NOMO-1 (cell line): ENCODE data around the gene ZBTB14.
A peak's percentile ranks its signal among the peaks of the same experiment; 100 is the strongest.

Source experiments
- DNase-seq, 2 experiments: peaks; one replicate each; lab custom pipeline; 2025; ENCODE audit not compliant: unreplicated experiment in 2 of 2; lab: John Stamatoyannopoulos, UW

ZBTB14 gene

DNA sequence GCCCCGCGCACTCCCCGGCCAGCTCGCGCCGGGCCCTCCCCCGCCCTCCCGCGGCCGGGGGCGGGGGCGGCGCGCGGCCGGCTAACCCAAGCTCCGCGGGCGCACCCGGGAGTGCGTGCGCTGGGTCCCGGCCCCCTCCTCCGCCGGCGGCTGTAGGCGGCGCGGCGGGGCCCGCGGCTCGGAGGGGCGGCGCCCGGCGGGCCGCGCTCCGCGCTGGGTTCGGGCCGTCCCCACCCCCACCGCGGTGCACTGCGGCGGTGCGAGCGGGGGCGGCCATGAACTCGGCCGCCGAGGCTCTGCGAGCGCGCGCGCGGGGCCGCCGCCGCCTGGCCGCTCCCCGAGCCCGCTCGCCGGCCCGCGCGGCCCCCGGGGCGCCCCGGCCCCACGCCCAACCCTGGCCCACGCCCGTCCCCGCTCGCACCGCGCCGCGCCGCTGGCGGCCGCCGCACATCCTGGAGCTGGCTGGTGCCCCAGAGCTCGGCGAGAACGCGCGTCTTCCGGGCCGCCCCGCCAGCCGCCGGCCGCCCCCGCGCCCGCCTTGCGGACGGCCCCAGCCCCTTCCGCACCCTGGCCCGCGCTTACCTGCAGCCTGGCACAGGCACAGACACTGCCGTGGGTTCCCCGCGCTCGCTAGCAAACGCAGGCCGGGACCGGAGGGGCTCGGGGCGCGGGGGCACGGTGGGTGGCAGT, at the start of gene ZBTB14:
Gene ZBTB14, minus strand, starts transcription at position 496 of the 690 bp plus-strand sequence. CDS start 2,480 bp downstream, outside the sequence.
- DNase-seq = peak in 1 of 2 experiments; percentile 46

DNA sequence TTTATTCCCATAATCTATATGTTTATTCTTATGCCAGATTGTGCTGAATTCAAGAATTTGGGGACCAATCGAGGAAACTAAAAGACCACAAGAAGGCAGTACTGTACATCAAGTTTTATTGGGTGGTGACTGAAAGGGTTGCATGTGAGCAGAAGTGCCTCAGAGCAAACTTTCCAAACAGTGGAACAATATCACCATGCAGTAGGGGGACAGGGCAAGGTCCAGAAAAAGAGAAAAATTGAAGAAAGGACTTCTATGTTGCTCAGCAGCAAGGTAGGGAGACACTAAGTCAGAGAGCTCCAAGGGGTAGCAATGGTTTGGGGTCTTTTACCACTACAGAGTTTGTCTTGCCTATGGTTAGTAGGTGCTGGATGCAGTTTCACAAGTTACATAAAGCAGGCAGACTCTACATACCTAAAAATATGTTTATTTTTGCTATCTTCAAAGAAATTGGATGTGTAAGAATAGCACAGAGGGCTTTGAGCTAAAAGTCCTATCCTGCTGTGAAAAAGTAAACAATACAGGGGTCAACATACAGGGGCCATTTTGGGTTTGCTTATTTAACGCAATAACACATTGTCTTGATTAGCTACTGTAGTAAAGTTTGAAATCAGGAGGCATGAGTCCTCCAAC, 43.8 kb upstream of the ZBTB14 start:
- no peak for DNase-seq

DNA sequence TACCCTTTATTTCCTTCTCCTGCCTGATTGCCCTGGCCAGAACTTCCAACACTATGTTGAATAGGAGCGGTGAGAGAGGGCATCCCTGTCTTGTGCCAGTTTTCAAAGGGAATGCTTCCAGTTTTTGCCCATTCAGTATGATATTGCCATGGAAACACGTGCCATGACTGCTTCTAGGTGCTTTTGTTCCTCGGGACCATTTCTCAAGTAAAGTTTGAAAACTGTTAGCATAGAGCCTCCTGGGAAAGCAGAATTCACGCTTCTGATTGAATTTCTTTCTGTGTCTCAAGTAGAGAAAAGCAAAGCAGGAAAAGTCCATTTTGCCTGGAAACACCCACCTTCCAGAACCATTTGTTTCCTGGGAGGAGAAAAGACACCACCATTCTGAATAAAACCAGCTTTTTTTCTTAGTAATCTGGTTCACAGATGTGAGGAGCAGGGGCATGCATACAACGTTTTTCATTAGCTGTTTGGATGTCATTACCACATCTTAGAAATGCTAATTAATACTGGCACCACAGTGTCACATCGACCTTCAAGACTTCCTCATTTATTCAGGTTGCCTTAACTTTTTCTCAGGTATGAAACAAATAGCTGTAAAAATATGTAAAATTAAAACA, 39.0 kb upstream of the ZBTB14 start:
- no peak for DNase-seq

- no peak for DNase-seq
Observed at GRCh38 chr18:5318061-5318700, 22.7 kb upstream of the ZBTB14 start.

DNA sequence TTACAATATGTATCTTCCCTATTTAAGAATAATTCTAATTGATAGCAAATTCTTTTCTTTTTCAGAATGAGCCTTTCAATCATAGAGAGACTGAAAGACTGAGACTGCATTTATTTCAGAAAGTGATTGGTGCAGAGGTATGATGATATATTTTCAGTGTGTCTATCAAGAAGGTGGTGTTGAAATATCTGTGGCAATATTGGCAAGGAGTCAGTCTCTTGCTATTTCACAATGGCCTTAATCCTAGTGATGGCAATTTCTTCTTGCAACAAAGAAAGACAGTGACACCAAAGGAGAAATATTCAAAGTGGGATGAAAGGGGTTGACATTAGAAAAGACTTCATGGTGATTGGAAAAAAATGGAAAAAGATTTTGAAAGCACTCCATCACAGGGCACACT, 21.7 kb upstream of the ZBTB14 start:
- DNase-seq = peak; percentile 42 to 73

DNA sequence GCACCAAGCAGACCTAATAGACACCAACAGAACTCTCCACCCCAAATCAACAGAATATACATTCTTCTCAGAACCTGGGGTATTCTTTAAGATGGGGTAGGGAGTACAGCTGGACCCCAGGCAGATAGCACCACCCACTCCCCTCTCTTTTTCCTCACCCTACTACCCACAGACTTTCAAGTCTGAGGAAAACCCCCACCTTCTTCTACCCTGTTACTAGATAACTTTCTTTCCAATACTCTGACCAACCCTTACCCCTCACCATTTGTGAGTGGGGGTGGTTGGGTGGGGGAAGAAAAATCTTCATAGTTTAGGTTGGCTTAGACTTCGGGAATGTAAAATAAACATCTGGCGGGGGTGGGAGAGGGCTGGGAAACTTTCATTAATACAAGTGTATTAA, 20.3 kb upstream of the ZBTB14 start:
- no peak for DNase-seq

DNA sequence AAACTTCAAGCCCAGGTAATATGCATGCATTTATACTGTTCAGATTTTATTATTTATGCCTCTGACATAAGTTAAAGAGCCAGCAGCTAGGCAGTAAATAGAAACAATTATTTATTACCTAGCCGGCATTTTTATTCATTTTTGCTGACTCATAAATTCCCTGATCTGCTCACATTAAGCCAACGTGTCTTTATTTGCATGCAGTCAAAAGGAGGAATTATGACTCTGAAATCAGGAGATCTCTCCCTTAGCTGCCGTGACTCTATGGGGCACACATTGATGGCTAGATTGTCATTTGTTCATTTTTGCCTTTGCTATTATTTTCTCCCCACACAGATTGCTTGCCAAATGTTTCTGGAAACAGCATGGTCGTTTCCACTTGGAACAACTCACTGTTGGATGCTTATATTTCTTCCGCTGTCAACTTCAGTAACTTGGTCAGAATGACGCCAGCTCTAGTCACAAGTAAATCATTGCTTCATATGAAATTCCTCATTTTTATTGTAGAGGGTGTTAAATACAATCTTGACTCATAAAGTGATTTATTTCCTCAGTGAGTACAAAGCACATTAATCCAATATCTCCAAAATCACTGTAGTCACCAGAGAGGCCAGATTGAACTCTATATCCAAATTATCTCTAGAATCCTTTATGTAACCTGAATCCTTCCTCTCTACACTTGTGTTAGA, 15.9 kb upstream of the ZBTB14 start:
- no peak for DNase-seq

- DNase-seq = peak; percentile 76 to 90
Observed at GRCh38 chr18:5309888-5310470, 14.5 kb upstream of the ZBTB14 start.

- no peak for DNase-seq
Observed at GRCh38 chr18:5305835-5306234, 10.3 kb upstream of the ZBTB14 start.

DNA sequence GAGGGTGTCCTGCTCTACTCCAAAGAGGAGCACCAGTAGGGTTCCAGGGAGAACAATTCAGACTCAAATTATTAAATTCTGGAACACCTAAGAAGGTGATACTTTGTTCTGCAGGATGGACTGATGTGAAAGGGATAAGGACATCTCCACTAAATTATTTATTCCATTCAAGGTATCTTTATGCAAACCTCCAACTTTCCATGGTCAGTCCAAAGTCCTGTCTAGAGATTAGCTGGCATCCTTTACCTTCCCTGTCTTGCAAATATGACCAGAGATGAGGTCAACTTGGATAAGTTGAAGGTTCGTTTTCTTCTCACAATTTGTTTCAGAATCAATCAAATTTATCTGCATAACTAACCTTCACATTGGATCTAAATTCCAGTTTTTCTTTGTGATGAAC, 8.7 kb upstream of the ZBTB14 start:
- no peak for DNase-seq

DNA sequence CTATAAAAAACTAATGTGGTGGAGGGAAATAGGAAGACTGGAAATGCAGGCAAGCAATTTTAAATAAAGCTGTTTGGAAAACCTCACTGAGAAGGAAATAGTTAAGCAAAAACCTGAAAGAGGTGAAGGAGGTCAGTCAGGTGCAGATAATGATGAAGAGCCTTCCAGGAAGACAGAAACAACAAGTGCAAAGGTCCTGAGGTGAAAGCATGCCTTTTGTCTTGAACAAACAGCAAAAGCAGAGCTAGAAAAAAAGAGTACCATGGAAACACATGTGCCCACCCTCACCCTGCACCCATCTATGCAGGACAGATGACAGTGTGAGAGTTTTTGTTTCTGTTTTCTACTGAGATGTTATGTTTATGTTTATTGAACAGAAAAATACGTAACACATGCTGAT, 8.1 kb upstream of the ZBTB14 start:
- no peak for DNase-seq

DNA sequence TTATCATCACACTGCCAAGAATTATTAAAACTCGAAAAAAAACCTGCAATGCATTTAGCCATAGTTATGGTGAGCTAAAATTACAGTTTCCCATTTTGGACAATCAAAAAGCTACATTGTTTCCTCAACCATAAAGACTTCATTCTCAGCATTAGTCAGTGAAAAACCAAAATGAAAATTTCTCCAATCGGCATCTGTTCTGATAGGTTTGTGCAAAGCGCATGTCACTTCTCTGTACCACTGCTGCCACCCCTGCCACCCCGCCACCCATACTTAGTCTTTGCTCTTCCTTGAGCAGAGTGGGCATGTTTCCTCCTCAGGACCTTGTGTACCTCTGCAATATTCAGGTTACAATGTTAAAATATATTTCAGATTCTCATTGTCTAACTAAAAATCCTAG, 7.1 kb upstream of the ZBTB14 start:
- no peak for DNase-seq

- no peak for DNase-seq
Observed at GRCh38 chr18:5300476-5301010, 5.0 kb upstream of the ZBTB14 start.

- no peak for DNase-seq
Observed at GRCh38 chr18:5298156-5298852, 2.8 kb upstream of the ZBTB14 start.

DNA sequence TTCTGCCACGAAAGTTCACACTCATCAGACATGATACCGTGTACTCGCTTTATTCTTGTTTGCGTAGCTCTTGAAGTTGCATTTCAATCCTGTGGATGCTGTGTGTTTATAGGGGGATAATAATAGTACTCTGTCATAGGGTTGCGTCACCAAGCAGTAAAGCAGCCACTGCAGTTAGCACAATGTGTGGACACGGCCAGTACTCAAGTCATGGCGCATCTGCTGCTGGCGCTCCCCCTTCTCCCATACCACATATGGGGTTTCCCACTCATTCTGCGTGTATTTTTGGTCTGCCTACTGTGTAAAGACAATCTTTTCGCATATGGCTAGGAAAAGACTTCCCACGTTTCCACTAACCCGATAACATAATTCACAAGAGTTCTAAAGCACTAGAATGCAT, 2.1 kb upstream of the ZBTB14 start:
- DNase-seq = peak in 1 of 2 experiments; percentile 22

- DNase-seq = peak; percentile 61 to 62
Observed at GRCh38 chr18:5296706-5297320, 1.3 kb upstream of the ZBTB14 start.

DNA sequence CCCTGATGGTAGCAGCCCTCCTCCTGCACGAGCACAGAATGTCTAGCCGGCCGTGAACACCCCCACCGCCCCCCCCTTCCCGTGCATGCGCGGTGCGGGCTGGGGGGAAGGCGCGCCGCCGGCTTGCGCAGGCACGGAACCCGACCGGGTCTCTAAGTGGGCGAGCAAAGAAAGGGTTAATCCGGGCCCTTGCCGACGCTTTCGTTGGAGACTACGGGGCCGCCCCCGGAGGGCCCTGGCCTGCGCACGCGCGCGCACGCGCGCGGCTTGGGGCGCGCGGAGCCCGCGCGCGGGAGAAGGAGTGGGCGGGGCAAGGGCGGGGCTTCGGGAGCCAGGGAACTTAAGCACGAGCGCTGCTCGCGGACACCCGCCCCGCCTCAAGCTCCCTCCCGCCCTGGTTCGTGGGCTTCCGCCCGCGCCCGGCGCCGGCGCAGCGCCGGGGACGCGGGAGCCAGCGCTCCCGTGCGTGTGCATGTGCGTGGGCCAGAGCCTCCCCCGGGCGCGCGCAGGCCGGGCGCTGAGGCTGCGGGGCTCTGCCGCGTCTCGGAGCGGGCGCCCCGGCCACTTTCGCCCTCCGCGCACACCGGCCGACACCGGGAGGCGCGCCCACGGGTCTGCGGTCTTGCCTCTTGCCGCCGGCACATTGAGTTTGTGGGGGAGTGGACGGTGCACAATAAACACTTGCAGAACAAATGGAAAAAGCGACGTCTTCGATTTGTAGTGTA, 617 bp upstream of the ZBTB14 start:
- DNase-seq = peak; percentile 90 to 93

DNA sequence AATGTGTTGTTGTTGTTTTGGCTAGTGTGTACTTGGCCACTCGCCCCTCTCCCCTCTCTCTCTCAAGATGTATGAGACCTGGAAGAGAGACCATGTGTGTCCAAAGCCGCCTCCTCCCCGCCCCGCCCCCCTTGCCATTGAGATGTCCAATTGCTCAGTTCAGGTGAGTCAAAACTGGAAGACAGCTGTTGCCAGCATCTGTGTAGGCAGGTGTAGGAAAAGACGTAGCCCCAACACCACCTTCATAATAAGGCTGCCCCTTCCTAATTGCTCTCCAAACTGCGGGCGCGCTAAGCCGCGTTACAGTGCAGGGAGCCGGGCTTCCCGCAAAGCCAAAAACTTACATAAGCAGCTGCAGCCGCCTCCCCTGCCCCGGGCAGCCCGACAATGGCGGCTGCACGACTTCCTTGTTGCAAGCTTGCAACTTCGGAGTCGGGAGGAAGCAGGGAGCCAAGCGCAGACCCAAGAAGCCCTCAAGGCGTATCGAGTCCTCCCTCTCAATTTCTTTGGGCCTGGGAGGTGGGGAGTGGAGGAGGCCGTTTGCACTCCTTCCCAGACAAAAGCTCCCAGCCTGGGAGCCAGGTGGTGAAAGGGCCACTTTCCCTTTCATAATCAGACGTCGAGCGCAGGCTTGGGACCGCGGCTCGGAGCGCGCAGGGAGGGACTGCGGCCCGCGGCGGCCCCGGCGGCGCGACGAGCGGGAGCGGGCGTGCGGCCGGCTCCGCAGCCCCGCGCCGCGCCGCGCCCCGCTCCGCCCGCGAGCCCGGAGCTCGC, 882 bp downstream of the ZBTB14 start:
- peak; percentile 73 to 74 for DNase-seq
